HepG2 (cell line): Measurements from ENCODE around the gene ARL5C. TPM values are rescaled to one million over a fixed set of nuclear protein-coding genes. Genes with fewer than 3 reads are reported as not detected.

Experiments
- AHR ChIP-seq: IDR thresholded peaks from 2 replicates; pipeline ENCODE4 v1.6.1; 2018; ENCODE audit warnings: missing genetic modification reagents, missing compliant biosample characterization
- GATAD1 ChIP-seq: IDR thresholded peaks from 2 replicates; pipeline ENCODE4 v1.6.1; 2016; ENCODE audit warnings: missing genetic modification reagents, missing compliant biosample characterization
- HOXA9 ChIP-seq: sonication (generic); formaldehyde crosslinking; IDR thresholded peaks from 2 replicates; pipeline ENCODE4 v1.8.1; 2022; ENCODE audit warnings: missing genetic modification reagents, mild to moderate bottlenecking, moderate library complexity, borderline replicate concordance
- IRX3 ChIP-seq: sonication (generic); formaldehyde crosslinking; IDR thresholded peaks from 2 replicates; pipeline ENCODE4 v1.8.1; 2023; ENCODE audit warnings: mild to moderate bottlenecking, low read depth, missing genetic modification reagents, borderline replicate concordance
- MTA1 ChIP-seq: sonication (generic); formaldehyde crosslinking; IDR thresholded peaks from 2 replicates; pipeline ENCODE4 v1.4.0; 2020; ENCODE audit warnings: missing genetic modification reagents, mild to moderate bottlenecking, borderline replicate concordance
- NCOA5 ChIP-seq: sonication (generic); formaldehyde crosslinking; IDR thresholded peaks from 2 replicates; pipeline ENCODE4 v1.4.0; 2020; ENCODE audit warnings: missing genetic modification reagents
- NFYC ChIP-seq: IDR thresholded peaks from 2 replicates; pipeline ENCODE4 v1.6.1; 2016; ENCODE audit warnings: missing genetic modification reagents, missing compliant biosample characterization
- NR2C2 ChIP-seq: sonication (generic); formaldehyde crosslinking; IDR thresholded peaks from 2 replicates; pipeline ENCODE4 v1.4.0; 2020; ENCODE audit warnings: missing genetic modification reagents, mild to moderate bottlenecking, moderate library complexity, borderline replicate concordance
- PHF5A ChIP-seq: IDR thresholded peaks from one replicate; pipeline ENCODE4 v1.6.1; 2018; ENCODE audit warnings: low read depth, missing genetic modification reagents; ENCODE audit not compliant: unreplicated experiment
- SCMH1 ChIP-seq: sonication (generic); formaldehyde crosslinking; IDR thresholded peaks from 2 replicates; pipeline ENCODE4 v1.9.0; 2021; ENCODE audit warnings: missing genetic modification reagents, mild to moderate bottlenecking, borderline replicate concordance
- SP140L ChIP-seq: sonication (generic); formaldehyde crosslinking; IDR thresholded peaks from 2 replicates; pipeline ENCODE4 v1.4.0; 2020; ENCODE audit warnings: missing genetic modification reagents, borderline replicate concordance
- SP2 ChIP-seq: sonication (generic); formaldehyde crosslinking; IDR thresholded peaks from 2 replicates; pipeline ENCODE4 v1.5.1; 2020; ENCODE audit warnings: mild to moderate bottlenecking, missing genetic modification reagents
- SP5 ChIP-seq: IDR thresholded peaks from 2 replicates; pipeline ENCODE4 v1.6.1; 2016; ENCODE audit warnings: low read depth, borderline replicate concordance
- SYNCRIP ChIP-seq: fragments of 200-400 bp; formaldehyde crosslinking; IDR thresholded peaks from 2 replicates; pipeline ENCODE4 v1.6.1; 2018; ENCODE audit warnings: mild to moderate bottlenecking, low read depth, low read length; ENCODE audit not compliant: insufficient read depth
- TOPORS ChIP-seq: sonication (generic); formaldehyde crosslinking; IDR thresholded peaks from 2 replicates; pipeline ENCODE4 v1.8.0; 2023; ENCODE audit warnings: mild to moderate bottlenecking, missing genetic modification reagents
- ZBTB8A ChIP-seq: sonication (generic); formaldehyde crosslinking; IDR thresholded peaks from 2 replicates; pipeline ENCODE4 v1.4.0; 2020; ENCODE audit warnings: mild to moderate bottlenecking, low read depth, missing genetic modification reagents, borderline replicate concordance
- ZMYM3 ChIP-seq: sonication (generic); formaldehyde crosslinking; IDR thresholded peaks from 2 replicates; pipeline ENCODE4 v1.5.1; 2020; ENCODE audit warnings: mild to moderate bottlenecking, missing genetic modification reagents
- ZNF256 ChIP-seq: sonication (generic); formaldehyde crosslinking; conservative IDR thresholded peaks from 2 replicates; pipeline ENCODE4 v1.4.0; 2020; ENCODE audit warnings: missing genetic modification reagents
- ZNF496 ChIP-seq: sonication (generic); formaldehyde crosslinking; IDR thresholded peaks from 2 replicates; pipeline ENCODE4 v1.8.1; 2023; ENCODE audit warnings: mild to moderate bottlenecking, moderate library complexity, missing genetic modification reagents; ENCODE audit not compliant: insufficient replicate concordance
- ZNF652 ChIP-seq: IDR thresholded peaks from 2 replicates; pipeline ENCODE4 v1.6.1; 2016; ENCODE audit warnings: low read depth, borderline replicate concordance
- ZNF781 ChIP-seq: sonication (generic); formaldehyde crosslinking; IDR thresholded peaks from 2 replicates; pipeline ENCODE4 v1.5.1; 2020; ENCODE audit warnings: borderline replicate concordance, mild to moderate bottlenecking, missing genetic modification reagents; ENCODE audit errors: not compliant biosample characterization
- ZSCAN31 ChIP-seq: sonication (generic); formaldehyde crosslinking; IDR thresholded peaks from 2 replicates; pipeline ENCODE4 v1.5.0; 2020; ENCODE audit warnings: low read depth, mild to moderate bottlenecking, missing genetic modification reagents
- ZZZ3 ChIP-seq: sonication (generic); formaldehyde crosslinking; IDR thresholded peaks from 2 replicates; pipeline ENCODE4 v1.4.0; 2020; ENCODE audit warnings: missing genetic modification reagents, mild to moderate bottlenecking, borderline replicate concordance
- polyA plus RNA-seq, 8 experiments: library from polyadenylated mRNA; depleted of rRNA in 3 of 8; stranded (reverse) in 7 of 8; unstranded in 1 of 8; fragments of >200 nt; fragmentation: Illumina TruSeq in 4 of 8; extraction: Trizol in 4 of 8; gene quantifications; 2 replicates each; pipeline versions ENCODE4 v1.2.1 to v1.2.3, GENCODE V29; 2011 to 2016; ENCODE audit warnings: low read depth in 4 of 8, missing spikeins in 1 of 8, mixed read lengths in 1 of 8; ENCODE audit not compliant: insufficient read depth in 1 of 8
- total RNA-seq, 5 experiments: library from RNA; depleted of rRNA; stranded (reverse); fragments of >200 nt; fragmentation: Illumina TruSeq; extraction: Trizol; gene quantifications; 2 replicates each; pipeline ENCODE4 v1.2.3, GENCODE V29; 2016; ENCODE audit warnings: low read depth in 1 of 5
- TF ChIP-seq, protein P1 (sequence below): sonication (generic); formaldehyde crosslinking; IDR thresholded peaks from 2 replicates; pipeline ENCODE4 v1.4.0; 2020; ENCODE audit warnings: missing genetic modification reagents
- TF ChIP-seq, protein P2 (sequence below): sonication (generic); formaldehyde crosslinking; IDR thresholded peaks from 2 replicates; pipeline ENCODE4 v1.4.0; 2020; ENCODE audit warnings: missing genetic modification reagents
- TF ChIP-seq, protein P3 (sequence below): IDR thresholded peaks from 2 replicates; pipeline ENCODE4 v1.6.1; 2016
- TF ChIP-seq, protein P4 (sequence below): sonication (generic); formaldehyde crosslinking; IDR thresholded peaks from 2 replicates; pipeline ENCODE4 v1.4.0; 2020; ENCODE audit warnings: mild to moderate bottlenecking, missing genetic modification reagents
- TF ChIP-seq, protein P5 (sequence below): IDR thresholded peaks from 2 replicates; pipeline ENCODE4 v1.6.1; 2016

The ARL5C gene
- total and polyA plus RNA-seq, 2 of the 13 experiments (the other 11 are each of a cell fraction or from before 2014, with no cell fraction given): not detected

DNA sequence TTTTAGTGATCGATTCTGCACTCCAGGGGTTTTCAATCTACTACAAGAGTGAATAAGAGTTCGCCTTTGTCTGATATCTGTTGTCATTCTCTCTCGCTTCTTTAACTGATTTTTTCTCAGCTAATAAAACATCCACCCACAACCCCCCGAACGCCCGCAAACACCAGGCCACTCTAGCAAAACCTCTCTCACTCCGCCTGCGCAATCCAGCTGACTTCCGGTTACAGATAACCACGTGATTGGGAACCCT is 33.8 kb upstream of the ARL5C start (continued):
- TF ChIP-seq IRX3 (CRISPR knock-in tag): no peak
- no peak for TF ChIP-seq ZNF496 (CRISPR knock-in tag)
- no peak for TF ChIP-seq ZNF256 (CRISPR knock-in tag)
- TF ChIP-seq, protein P1, sequence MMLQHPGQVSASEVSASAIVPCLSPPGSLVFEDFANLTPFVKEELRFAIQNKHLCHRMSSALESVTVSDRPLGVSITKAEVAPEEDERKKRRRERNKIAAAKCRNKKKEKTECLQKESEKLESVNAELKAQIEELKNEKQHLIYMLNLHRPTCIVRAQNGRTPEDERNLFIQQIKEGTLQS: no peak
- TF ChIP-seq ZNF781 (CRISPR knock-in tag): no peak
- TF ChIP-seq ZMYM3 (CRISPR knock-in tag): no peak
- TF ChIP-seq ZNF652: peak; percentile 28; the same call in 1 of the 2 replicates
- no peak for TF ChIP-seq MTA1
- no peak for TF ChIP-seq SP140L (CRISPR knock-in tag)
- TF ChIP-seq SCMH1: no peak
- TF ChIP-seq PHF5A (CRISPR knock-in tag): peak; percentile 52
- TF ChIP-seq, protein P2, sequence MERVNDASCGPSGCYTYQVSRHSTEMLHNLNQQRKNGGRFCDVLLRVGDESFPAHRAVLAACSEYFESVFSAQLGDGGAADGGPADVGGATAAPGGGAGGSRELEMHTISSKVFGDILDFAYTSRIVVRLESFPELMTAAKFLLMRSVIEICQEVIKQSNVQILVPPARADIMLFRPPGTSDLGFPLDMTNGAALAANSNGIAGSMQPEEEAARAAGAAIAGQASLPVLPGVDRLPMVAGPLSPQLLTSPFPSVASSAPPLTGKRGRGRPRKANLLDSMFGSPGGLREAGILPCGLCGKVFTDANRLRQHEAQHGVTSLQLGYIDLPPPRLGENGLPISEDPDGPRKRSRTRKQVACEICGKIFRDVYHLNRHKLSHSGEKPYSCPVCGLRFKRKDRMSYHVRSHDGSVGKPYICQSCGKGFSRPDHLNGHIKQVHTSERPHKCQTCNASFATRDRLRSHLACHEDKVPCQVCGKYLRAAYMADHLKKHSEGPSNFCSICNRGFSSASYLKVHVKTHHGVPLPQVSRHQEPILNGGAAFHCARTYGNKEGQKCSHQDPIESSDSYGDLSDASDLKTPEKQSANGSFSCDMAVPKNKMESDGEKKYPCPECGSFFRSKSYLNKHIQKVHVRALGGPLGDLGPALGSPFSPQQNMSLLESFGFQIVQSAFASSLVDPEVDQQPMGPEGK (CRISPR knock-in tag): 0 out of 2 replicates have a peak, but pooled peaks have one; percentile 34
- no peak; the same call in 1 of the 2 replicates for TF ChIP-seq ZSCAN31 (CRISPR knock-in tag)
- no peak for TF ChIP-seq HOXA9 (CRISPR knock-in tag)
- no peak for TF ChIP-seq NR2C2 (CRISPR knock-in tag)
- TF ChIP-seq ZBTB8A: no peak
- TF ChIP-seq, protein P3, sequence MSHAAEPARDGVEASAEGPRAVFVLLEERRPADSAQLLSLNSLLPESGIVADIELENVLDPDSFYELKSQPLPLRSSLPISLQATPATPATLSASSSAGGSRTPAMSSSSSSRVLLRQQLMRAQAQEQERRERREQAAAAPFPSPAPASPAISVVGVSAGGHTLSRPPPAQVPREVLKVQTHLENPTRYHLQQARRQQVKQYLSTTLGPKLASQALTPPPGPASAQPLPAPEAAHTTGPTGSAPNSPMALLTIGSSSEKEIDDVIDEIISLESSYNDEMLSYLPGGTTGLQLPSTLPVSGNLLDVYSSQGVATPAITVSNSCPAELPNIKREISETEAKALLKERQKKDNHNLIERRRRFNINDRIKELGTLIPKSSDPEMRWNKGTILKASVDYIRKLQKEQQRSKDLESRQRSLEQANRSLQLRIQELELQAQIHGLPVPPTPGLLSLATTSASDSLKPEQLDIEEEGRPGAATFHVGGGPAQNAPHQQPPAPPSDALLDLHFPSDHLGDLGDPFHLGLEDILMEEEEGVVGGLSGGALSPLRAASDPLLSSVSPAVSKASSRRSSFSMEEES: peak; percentile 89; the same call in 1 of the 2 replicates
- TF ChIP-seq, protein P4, sequence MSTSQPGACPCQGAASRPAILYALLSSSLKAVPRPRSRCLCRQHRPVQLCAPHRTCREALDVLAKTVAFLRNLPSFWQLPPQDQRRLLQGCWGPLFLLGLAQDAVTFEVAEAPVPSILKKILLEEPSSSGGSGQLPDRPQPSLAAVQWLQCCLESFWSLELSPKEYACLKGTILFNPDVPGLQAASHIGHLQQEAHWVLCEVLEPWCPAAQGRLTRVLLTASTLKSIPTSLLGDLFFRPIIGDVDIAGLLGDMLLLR: no peak
- TF ChIP-seq SP5 (CRISPR knock-in tag): peak; percentile 9; the same call in 1 of the 2 replicates
- no peak for TF ChIP-seq AHR (CRISPR knock-in tag)
- 0 out of 2 replicates have a peak, but pooled peaks have one; percentile 22 for TF ChIP-seq NFYC (CRISPR knock-in tag)
- TF ChIP-seq NCOA5 (CRISPR knock-in tag): no peak
- no peak for TF ChIP-seq ZZZ3 (CRISPR knock-in tag)
- TF ChIP-seq SP2 (CRISPR knock-in tag): no peak
- no peak for TF ChIP-seq SYNCRIP
- TF ChIP-seq GATAD1: peak; percentile 92
- TF ChIP-seq, protein P5, sequence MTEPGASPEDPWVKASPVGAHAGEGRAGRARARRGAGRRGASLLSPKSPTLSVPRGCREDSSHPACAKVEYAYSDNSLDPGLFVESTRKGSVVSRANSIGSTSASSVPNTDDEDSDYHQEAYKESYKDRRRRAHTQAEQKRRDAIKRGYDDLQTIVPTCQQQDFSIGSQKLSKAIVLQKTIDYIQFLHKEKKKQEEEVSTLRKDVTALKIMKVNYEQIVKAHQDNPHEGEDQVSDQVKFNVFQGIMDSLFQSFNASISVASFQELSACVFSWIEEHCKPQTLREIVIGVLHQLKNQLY (CRISPR knock-in tag): no peak; the same call in 1 of the 2 replicates
- no peak for TF ChIP-seq TOPORS (CRISPR knock-in tag)
